H9 (cell line): ENCODE data around the gene ADAMTS2. TPM values are rescaled to one million over a fixed set of nuclear protein-coding genes. Genes with fewer than 3 reads are reported as not detected.

ENCODE experiments used
- DNase-seq: peaks from one replicate; pipeline ENCODE4 v3.0.0-alpha.2; 2017
- H2AFZ ChIP-seq: one replicate; pipeline ENCODE4 v1.6.1; 2013; ENCODE audit warnings: mild to moderate bottlenecking, low read length, control low read depth, moderate library complexity
- H2AK5ac ChIP-seq: 2 replicates; pipeline ENCODE4 v1.6.1; 2013; ENCODE audit warnings: low read length, control low read depth, mixed read lengths; ENCODE audit not compliant: insufficient read length
- H2BK120ac ChIP-seq: one replicate; pipeline ENCODE4 v1.6.1; 2013; ENCODE audit warnings: low read depth, mild to moderate bottlenecking, low read length, control low read depth, inconsistent platforms; ENCODE audit not compliant: poor library complexity, severe bottlenecking
- H2BK12ac ChIP-seq: 2 replicates; pipeline ENCODE4 v1.6.1; 2013; ENCODE audit warnings: low read length, control low read depth, mixed read lengths, low read depth; ENCODE audit not compliant: insufficient read length
- H2BK15ac ChIP-seq: 2 replicates; pipeline ENCODE4 v1.6.1; 2013; ENCODE audit warnings: low read depth, low read length, control low read depth
- H2BK20ac ChIP-seq: one replicate; pipeline ENCODE4 v1.6.1; 2013; ENCODE audit warnings: low read depth, mild to moderate bottlenecking, low read length, control low read depth, inconsistent platforms; ENCODE audit not compliant: poor library complexity, severe bottlenecking
- H2BK5ac ChIP-seq: 2 replicates; pipeline ENCODE4 v1.6.1; 2013; ENCODE audit warnings: low read length, control low read depth, mixed read lengths; ENCODE audit not compliant: insufficient read length
- H3K14ac ChIP-seq: 2 replicates; pipeline ENCODE4 v1.6.1; 2013; ENCODE audit warnings: low read length, control low read depth; ENCODE audit not compliant: insufficient read depth
- H3K18ac ChIP-seq: 2 replicates; pipeline ENCODE4 v1.6.1; 2013; ENCODE audit warnings: low read depth, mild to moderate bottlenecking, mixed read lengths, low read length, control low read depth; ENCODE audit not compliant: insufficient read length
- H3K23ac ChIP-seq: 2 replicates; pipeline ENCODE4 v1.6.1; 2013; ENCODE audit warnings: low read length, control low read depth, mixed read lengths, low read depth; ENCODE audit not compliant: insufficient read length
- H3K23me2 ChIP-seq: 2 replicates; pipeline ENCODE4 v1.6.1; 2013; ENCODE audit warnings: low read depth, mild to moderate bottlenecking, mixed read lengths, low read length, control low read depth; ENCODE audit not compliant: insufficient read length, poor library complexity, severe bottlenecking
- H3K27ac ChIP-seq: 2 replicates; pipeline ENCODE4 v1.5.1; 2013; ENCODE audit warnings: low read length, control low read depth, mixed read lengths, low read depth; ENCODE audit not compliant: insufficient read length
- H3K27me3 ChIP-seq: 2 replicates; pipeline ENCODE4 v1.6.1; 2013; ENCODE audit warnings: low read length, control low read depth, inconsistent platforms; ENCODE audit not compliant: insufficient read depth
- H3K4ac ChIP-seq: 2 replicates; pipeline ENCODE4 v1.6.1; 2013; ENCODE audit warnings: low read depth, mild to moderate bottlenecking, control low read depth, inconsistent platforms, low read length, moderate library complexity
- H3K4me1 ChIP-seq: 2 replicates; pipeline ENCODE4 v1.6.1; 2013; ENCODE audit warnings: low read length, control low read depth, inconsistent platforms; ENCODE audit not compliant: insufficient read depth
- H3K4me2 ChIP-seq: 2 replicates; pipeline ENCODE4 v1.6.1; 2013; ENCODE audit warnings: low read length, control low read depth, mixed read lengths; ENCODE audit not compliant: insufficient read length, insufficient read depth
- H3K56ac ChIP-seq: 2 replicates; pipeline ENCODE4 v1.6.1; 2013; ENCODE audit warnings: low read depth, mild to moderate bottlenecking, mixed read lengths, low read length, control low read depth; ENCODE audit not compliant: insufficient read length
- H3K79me1 ChIP-seq: 2 replicates; pipeline ENCODE4 v1.6.1; 2013; ENCODE audit warnings: low read depth, mild to moderate bottlenecking, moderate library complexity, low read length, control low read depth, inconsistent platforms; ENCODE audit not compliant: insufficient read depth, poor library complexity, severe bottlenecking
- H3K79me2 ChIP-seq: 2 replicates; pipeline ENCODE4 v1.6.1; 2013; ENCODE audit warnings: low read length, control low read depth, inconsistent platforms; ENCODE audit not compliant: insufficient read depth
- H3K9ac ChIP-seq: 2 replicates; pipeline ENCODE4 v1.6.1; 2013; ENCODE audit warnings: low read length, control low read depth, mixed read lengths; ENCODE audit not compliant: insufficient read length; ENCODE audit errors: extremely low read depth
- H3K9me3 ChIP-seq: one replicate; pipeline ENCODE4 v1.6.1; 2013; ENCODE audit warnings: low read depth, low read length, inconsistent platforms; ENCODE audit not compliant: control insufficient read depth
- H3T11ph ChIP-seq: one replicate; pipeline ENCODE4 v1.6.1; 2013; ENCODE audit warnings: mild to moderate bottlenecking, low read length, control low read depth, inconsistent platforms
- H4K20me1 ChIP-seq: one replicate; pipeline ENCODE4 v1.6.1; 2013; ENCODE audit not compliant: control insufficient read depth, insufficient read length, insufficient read depth
- H4K5ac ChIP-seq: 2 replicates; pipeline ENCODE4 v1.6.1; 2013; ENCODE audit warnings: low read depth, mild to moderate bottlenecking, mixed read lengths, low read length, control low read depth; ENCODE audit not compliant: insufficient read length
- H4K8ac ChIP-seq: replicated peaks from 2 replicates; pipeline ENCODE4 v1.6.1; 2013; ENCODE audit warnings: low read length, control low read depth, mixed read lengths, low read depth; ENCODE audit not compliant: insufficient read length
- H4K91ac ChIP-seq: 2 replicates; pipeline ENCODE4 v1.6.1; 2013; ENCODE audit warnings: low read depth, mild to moderate bottlenecking, moderate library complexity, mixed read lengths, low read length, control low read depth; ENCODE audit not compliant: insufficient read length
- H3K27ac Mint-ChIP-seq, 3 experiments: 2 replicates in 2 of 3; 3 replicates in 1 of 3; pipeline ENCODE4 v1.8.0; 2020 to 2021; ENCODE audit warnings: mixed read lengths in 3 of 3, mild to moderate bottlenecking in 1 of 3, moderate library complexity in 1 of 3
- H3K27me3 Mint-ChIP-seq: 2 replicates; pipeline ENCODE4 v1.8.0; 2021; ENCODE audit warnings: low read depth, mild to moderate bottlenecking, moderate library complexity, mixed read lengths
- H3K36me3 Mint-ChIP-seq, 3 experiments: 2 replicates in 2 of 3; 3 replicates in 1 of 3; pipeline ENCODE4 v1.8.0; 2020 to 2021; ENCODE audit warnings: low read depth in 3 of 3, mixed read lengths in 3 of 3; ENCODE audit not compliant: insufficient read depth in 1 of 3
- H3K4me1 Mint-ChIP-seq, 2 experiments: 2 replicates each; pipeline ENCODE4 v1.8.0; 2020; ENCODE audit warnings: mixed read lengths in 2 of 2
- H3K4me3 Mint-ChIP-seq, 2 experiments: 2 replicates in 1 of 2; 3 replicates in 1 of 2; pipeline ENCODE4 v1.8.0; 2020 to 2021; ENCODE audit warnings: mild to moderate bottlenecking in 2 of 2, mixed read lengths in 2 of 2, moderate library complexity in 1 of 2
- H3K9me3 Mint-ChIP-seq, 2 experiments: 2 replicates in 1 of 2; 3 replicates in 1 of 2; pipeline ENCODE4 v1.8.0; 2020; ENCODE audit warnings: mild to moderate bottlenecking in 2 of 2, mixed read lengths in 2 of 2, moderate library complexity in 1 of 2
- WGBS: extraction: QIAGEN DNeasy Blood & Tissue Kit; methylation state at CpG from one replicate; pipeline ENCODE4 v1.1.7; 2013; ENCODE audit warnings: missing lambda C conversion rate, low lambda C conversion rate, mixed read lengths; ENCODE audit not compliant: insufficient read length; ENCODE audit errors: extremely low coverage; 5-methylcytosine and 5-hydroxymethylcytosine counted together
- total RNA-seq: library from RNA; stranded (reverse); gene quantifications from 2 replicates; pipeline ENCODE4 v1.2.1, GENCODE V29; 2021
- TF ChIP-seq, protein P1 (sequence below): fragments of 200-600 bp; sonication (generic); conservative IDR thresholded peaks from 3 replicates; pipeline ENCODE4 v1.8.0; 2021; ENCODE audit warnings: antibody characterized with exemption, mild to moderate bottlenecking

The ADAMTS2 gene
- total RNA-seq, 1 experiment from 2014 or later, result 5.4 TPM

- H2BK15ac ChIP-seq, result no peak overlapping the region
- H3K27ac ChIP-seq, result no peak overlapping the region
- no peaks in the 10 kb centered on the region for H3K9me3 ChIP-seq
- H2BK12ac ChIP-seq, result no peak overlapping the region
- H3K79me1 ChIP-seq, result no peaks in the 10 kb centered on the region
- H3K27me3 ChIP-seq, result no peaks in the 10 kb centered on the region
- Mint-ChIP-seq H3K4me3 (no peak overlapping the region; a peak in 1 of 5 replicates), H3K27ac (no peak overlapping the region; a peak in 1 of 7 replicates), H3K36me3 (no peaks in the 10 kb centered on the region), H3K27me3 (no peaks in the 10 kb centered on the region; the same call in 1 of the 2 replicates), H3K4me1 (peaks cover 1 to 4% of the 10 kb centered on the region in 2 experiments; a peak in 2 of 4 replicates), H3K9me3 (no peaks in the 10 kb centered on the region; a peak in 1 of 5 replicates)
- H2BK20ac ChIP-seq, result no peak overlapping the region
- no peak overlapping the region for H4K5ac ChIP-seq
- H3K9ac ChIP-seq, result no peak overlapping the region
- H2BK5ac ChIP-seq, result no peak overlapping the region
- no peak overlapping the region for H3K56ac ChIP-seq
- no peak overlapping the region for H3K4ac ChIP-seq
- TF ChIP-seq, protein P1, sequence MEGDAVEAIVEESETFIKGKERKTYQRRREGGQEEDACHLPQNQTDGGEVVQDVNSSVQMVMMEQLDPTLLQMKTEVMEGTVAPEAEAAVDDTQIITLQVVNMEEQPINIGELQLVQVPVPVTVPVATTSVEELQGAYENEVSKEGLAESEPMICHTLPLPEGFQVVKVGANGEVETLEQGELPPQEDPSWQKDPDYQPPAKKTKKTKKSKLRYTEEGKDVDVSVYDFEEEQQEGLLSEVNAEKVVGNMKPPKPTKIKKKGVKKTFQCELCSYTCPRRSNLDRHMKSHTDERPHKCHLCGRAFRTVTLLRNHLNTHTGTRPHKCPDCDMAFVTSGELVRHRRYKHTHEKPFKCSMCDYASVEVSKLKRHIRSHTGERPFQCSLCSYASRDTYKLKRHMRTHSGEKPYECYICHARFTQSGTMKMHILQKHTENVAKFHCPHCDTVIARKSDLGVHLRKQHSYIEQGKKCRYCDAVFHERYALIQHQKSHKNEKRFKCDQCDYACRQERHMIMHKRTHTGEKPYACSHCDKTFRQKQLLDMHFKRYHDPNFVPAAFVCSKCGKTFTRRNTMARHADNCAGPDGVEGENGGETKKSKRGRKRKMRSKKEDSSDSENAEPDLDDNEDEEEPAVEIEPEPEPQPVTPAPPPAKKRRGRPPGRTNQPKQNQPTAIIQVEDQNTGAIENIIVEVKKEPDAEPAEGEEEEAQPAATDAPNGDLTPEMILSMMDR, result no peak
- H4K91ac ChIP-seq, result no peak overlapping the region
- no peak overlapping the region for H2BK120ac ChIP-seq
- H4K8ac ChIP-seq, result no peak overlapping the region
- no peak overlapping the region for H3K14ac ChIP-seq
- H3K23me2 ChIP-seq, result no peaks in the 10 kb centered on the region
- H3K23ac ChIP-seq, result no peak overlapping the region
- H3K79me2 ChIP-seq, result no peaks in the 10 kb centered on the region
- WGBS, result no CpG with 5 or more reads among the region's 12 CpGs
- no peak for DNase-seq
- no peak overlapping the region for H3K4me2 ChIP-seq
- H3K18ac ChIP-seq, result no peak overlapping the region
- H4K20me1 ChIP-seq, result no peaks in the 10 kb centered on the region
- H3K4me1 ChIP-seq, result no peaks in the 10 kb centered on the region
- H3T11ph ChIP-seq, result no peak overlapping the region
- no peak overlapping the region for H2AFZ ChIP-seq
- no peak overlapping the region for H2AK5ac ChIP-seq
These were observed 133.6 kb downstream of the ADAMTS2 start for GRCh38 chr5:179211631-179212030.
